Skeletal muscle satellite cell (primary cell): ENCODE data around the gene SARM1.

ENCODE experiments used
- H3K27me3 ChIP-seq: 2 replicates; pipeline ENCODE4 v1.7.0; 2013; ENCODE audit warnings: low read length; ENCODE audit not compliant: control insufficient read depth, insufficient read depth
- H3K36me3 ChIP-seq: 2 replicates; pipeline ENCODE4 v1.7.0; 2013; ENCODE audit warnings: mild to moderate bottlenecking, control low read depth, low read length; ENCODE audit not compliant: insufficient read depth
- H3K4me1 ChIP-seq: 2 replicates; pipeline ENCODE4 v1.7.0; 2013; ENCODE audit warnings: low read length; ENCODE audit not compliant: control insufficient read depth, insufficient read depth
- H3K4me2 ChIP-seq: 2 replicates; pipeline ENCODE4 v1.7.0; 2013; ENCODE audit warnings: mild to moderate bottlenecking, low read length
- H3K4me3 ChIP-seq: 2 replicates; pipeline ENCODE4 v1.7.0; 2013; ENCODE audit warnings: low read length
- H3K9ac ChIP-seq: 2 replicates; pipeline ENCODE4 v1.7.0; 2013; ENCODE audit warnings: mild to moderate bottlenecking, low read depth, low read length, moderate library complexity
- H3K9me3 ChIP-seq: replicated peaks from 2 replicates; pipeline ENCODE4 v1.7.0; 2013; ENCODE audit warnings: mild to moderate bottlenecking, control low read depth, low read length

The SARM1 gene

DNA sequence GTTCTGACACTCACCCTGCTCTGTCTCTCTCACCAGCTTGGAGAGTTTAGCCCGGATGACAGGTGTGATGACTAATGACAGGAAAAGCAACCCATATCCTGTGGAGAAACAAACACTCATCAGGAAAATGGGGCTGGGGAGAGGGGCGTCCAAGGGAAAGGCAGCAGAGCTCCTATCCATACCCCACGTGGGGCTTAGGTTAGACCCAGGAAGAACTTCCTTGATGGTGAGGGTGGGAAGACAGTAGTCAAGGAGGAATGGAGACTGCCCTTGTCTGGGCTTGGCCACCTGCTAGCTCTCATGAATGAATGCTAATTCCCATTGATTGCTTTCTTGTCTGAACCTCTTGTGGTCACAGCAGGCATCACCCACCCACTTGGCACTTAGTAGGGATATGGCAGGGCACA, 30.7 kb downstream of the SARM1 start:
- H3K4me2 ChIP-seq, result no peak overlapping the region
- H3K36me3 ChIP-seq, result no peaks in the 10 kb centered on the region
- no peaks in the 10 kb centered on the region for H3K9me3 ChIP-seq
- no peak overlapping the region for H3K4me3 ChIP-seq
- no peak overlapping the region for H3K9ac ChIP-seq
- H3K4me1 ChIP-seq, result peaks cover 24% of the 10 kb centered on the region
- peaks cover 4% of the 10 kb centered on the region for H3K27me3 ChIP-seq

DNA sequence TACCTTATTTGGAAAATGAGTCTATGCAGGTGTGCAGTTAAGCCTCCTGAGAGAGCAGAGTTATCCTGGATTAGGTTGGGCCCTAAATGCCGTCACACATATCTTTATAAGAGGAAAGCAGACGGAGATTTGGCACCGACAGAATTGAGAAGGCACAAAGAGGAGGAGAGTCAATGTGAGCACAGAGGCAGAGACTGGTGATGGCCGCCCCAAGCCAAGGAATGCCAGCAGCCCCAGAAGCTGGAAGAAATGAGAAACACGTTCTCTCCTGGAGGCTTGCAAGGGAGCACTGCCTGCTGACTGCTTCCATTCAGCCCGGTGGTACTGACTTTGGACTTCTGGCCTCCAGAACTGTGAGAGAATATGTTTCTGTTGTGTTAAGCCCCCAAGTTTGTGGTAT, 31.4 kb downstream of the SARM1 start:
- Histone ChIP-seq H3K27me3 (peaks cover 4% of the 10 kb centered on the region), H3K9ac (no peak overlapping the region)

DNA sequence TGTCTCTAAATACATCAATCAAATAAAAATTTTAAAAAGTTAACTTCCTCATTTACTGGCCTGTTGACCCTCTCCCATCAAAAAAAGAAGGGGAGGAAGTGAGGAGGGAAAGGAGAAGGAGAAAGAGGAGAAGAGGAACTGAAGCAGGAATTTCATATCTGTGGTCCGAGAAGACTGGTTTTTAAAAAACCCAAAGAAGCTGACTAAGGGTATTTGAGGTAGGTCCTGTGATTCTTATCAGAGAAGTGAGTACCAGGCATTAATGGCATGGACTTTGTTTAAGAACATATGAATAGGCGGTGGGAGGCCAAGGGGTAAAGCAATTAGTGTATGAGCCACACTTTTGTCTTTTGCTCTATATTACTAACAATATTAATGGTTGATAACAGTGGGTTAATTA, 32.5 kb downstream of the SARM1 start:
- H3K4me3 ChIP-seq, result no peak overlapping the region
- H3K27me3 ChIP-seq, result peaks cover 4% of the 10 kb centered on the region
- peaks cover 17% of the 10 kb centered on the region for H3K4me1 ChIP-seq
- no peaks in the 10 kb centered on the region for H3K9me3 ChIP-seq
- no peak overlapping the region for H3K9ac ChIP-seq
- H3K36me3 ChIP-seq, result no peaks in the 10 kb centered on the region
- no peak overlapping the region for H3K4me2 ChIP-seq

More for the DNA sequence above, 31.4 kb downstream of the SARM1 start:
- peaks cover 24% of the 10 kb centered on the region for H3K4me1 ChIP-seq
- no peaks in the 10 kb centered on the region for H3K36me3 ChIP-seq
- no peaks in the 10 kb centered on the region for H3K9me3 ChIP-seq
- H3K4me2 ChIP-seq, result no peak overlapping the region
- H3K4me3 ChIP-seq, result no peak overlapping the region

GRCh38 chr17:28404461-28404811, 32.9 kb downstream of the SARM1 start:
- Histone ChIP-seq H3K27me3 (peaks cover 4% of the 10 kb centered on the region), H3K4me2 (peak overlapping the region; percentile 98), H3K36me3 (no peaks in the 10 kb centered on the region), H3K4me1 (peaks cover 17% of the 10 kb centered on the region), H3K4me3 (no peak overlapping the region), H3K9me3 (no peaks in the 10 kb centered on the region), H3K9ac (no peak overlapping the region)

DNA sequence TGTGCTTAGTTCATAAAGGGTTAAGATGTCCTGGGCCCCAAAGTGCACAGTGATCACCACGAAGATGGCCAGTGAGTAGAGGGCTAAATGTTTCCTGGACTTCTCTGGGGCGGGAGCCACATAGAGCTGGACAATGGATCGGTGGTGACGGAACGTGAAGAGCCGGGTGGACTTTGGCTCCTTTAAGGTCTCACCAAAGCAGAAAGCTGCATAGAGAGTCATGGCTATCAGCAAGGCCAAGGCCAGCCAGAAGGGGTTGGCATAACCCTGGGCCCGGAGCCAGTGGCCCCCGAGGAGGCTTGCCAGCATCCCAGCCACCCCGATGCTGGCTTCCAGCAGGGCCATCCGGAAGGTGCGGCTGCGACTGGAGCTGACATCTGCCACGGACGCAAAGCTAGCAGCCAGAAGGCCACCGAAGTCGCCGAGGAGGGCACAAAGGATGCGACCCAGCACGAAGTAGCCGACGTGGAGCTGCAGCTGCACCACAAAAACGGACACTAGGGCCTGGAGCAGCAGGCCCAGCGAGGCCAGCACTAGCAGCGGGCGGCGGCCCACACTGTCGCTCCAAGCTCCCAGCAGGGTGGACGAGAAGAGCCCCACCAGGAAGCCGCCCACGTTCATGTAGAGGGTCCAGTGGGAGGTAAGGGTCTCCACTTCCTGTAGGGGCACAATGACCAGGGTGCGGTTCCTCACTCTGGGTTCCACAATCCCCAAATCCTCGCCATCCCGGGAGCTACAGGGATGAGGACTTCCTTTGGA, 33.5 kb downstream of the SARM1 start:
- Histone ChIP-seq H3K36me3 (no peaks in the 10 kb centered on the region), H3K27me3 (peaks cover 4% of the 10 kb centered on the region), H3K9ac (peak overlapping the region; percentile 66), H3K4me2 (peak overlapping the region; percentile 98), H3K4me3 (peak overlapping the region; percentile 82), H3K9me3 (no peaks in the 10 kb centered on the region), H3K4me1 (peaks cover 17% of the 10 kb centered on the region)

- H3K36me3 ChIP-seq, result no peaks in the 10 kb centered on the region
- H3K9ac ChIP-seq, result peak within 1 kb of the TSS; percentile 66
- no peaks in the 10 kb centered on the region for H3K9me3 ChIP-seq
- H3K27me3 ChIP-seq, result peaks cover 6% of the 10 kb centered on the region
- H3K4me2 ChIP-seq, result peak within 1 kb of the TSS; percentile 98
- peaks cover 17% of the 10 kb centered on the region for H3K4me1 ChIP-seq
- H3K4me3 ChIP-seq, result peak within 1 kb of the TSS; percentile 82
These were observed 34.4 kb downstream of the SARM1 start, which contains the start of gene SLC46A1 for GRCh38 chr17:28405632-28406472. Gene SLC46A1, minus strand, starts transcription at chr17:28406212. Its CDS starts 98 bp downstream, at chr17:28406114.

GRCh38 chr17:28406473-28406814, 35.0 kb downstream of the SARM1 start:
- Histone ChIP-seq H3K4me3 (peak overlapping the region; percentile 82), H3K9ac (no peak overlapping the region), H3K9me3 (no peaks in the 10 kb centered on the region), H3K36me3 (no peaks in the 10 kb centered on the region), H3K27me3 (peaks cover 12% of the 10 kb centered on the region), H3K4me1 (peaks cover 17% of the 10 kb centered on the region), H3K4me2 (peak overlapping the region; percentile 98)

GRCh38 chr17:28407130-28407973, 35.9 kb downstream of the SARM1 start:
- no peak overlapping the region for H3K9ac ChIP-seq
- H3K36me3 ChIP-seq, result no peaks in the 10 kb centered on the region
- H3K9me3 ChIP-seq, result no peaks in the 10 kb centered on the region
- peaks cover 17% of the 10 kb centered on the region for H3K4me1 ChIP-seq
- H3K4me3 ChIP-seq, result no peak overlapping the region
- no peak overlapping the region for H3K4me2 ChIP-seq
- peaks cover 21% of the 10 kb centered on the region for H3K27me3 ChIP-seq

GRCh38 chr17:28407974-28408306, 36.4 kb downstream of the SARM1 start:
- H3K9me3 ChIP-seq, result no peaks in the 10 kb centered on the region
- H3K4me2 ChIP-seq, result no peak overlapping the region
- H3K27me3 ChIP-seq, result peaks cover 27% of the 10 kb centered on the region
- no peak overlapping the region for H3K9ac ChIP-seq
- no peaks in the 10 kb centered on the region for H3K36me3 ChIP-seq
- no peak overlapping the region for H3K4me3 ChIP-seq
- peaks cover 17% of the 10 kb centered on the region for H3K4me1 ChIP-seq

- H3K9me3 ChIP-seq, result no peaks in the 10 kb centered on the region
- H3K36me3 ChIP-seq, result no peaks in the 10 kb centered on the region
- no peaks in the 10 kb centered on the region for H3K4me1 ChIP-seq
- H3K27me3 ChIP-seq, result peaks cover 46% of the 10 kb centered on the region
- no peak overlapping the region for H3K4me2 ChIP-seq
- no peak overlapping the region for H3K4me3 ChIP-seq
- no peak overlapping the region for H3K9ac ChIP-seq
These were observed 40.6 kb downstream of the SARM1 start for GRCh38 chr17:28412099-28412498.

DNA sequence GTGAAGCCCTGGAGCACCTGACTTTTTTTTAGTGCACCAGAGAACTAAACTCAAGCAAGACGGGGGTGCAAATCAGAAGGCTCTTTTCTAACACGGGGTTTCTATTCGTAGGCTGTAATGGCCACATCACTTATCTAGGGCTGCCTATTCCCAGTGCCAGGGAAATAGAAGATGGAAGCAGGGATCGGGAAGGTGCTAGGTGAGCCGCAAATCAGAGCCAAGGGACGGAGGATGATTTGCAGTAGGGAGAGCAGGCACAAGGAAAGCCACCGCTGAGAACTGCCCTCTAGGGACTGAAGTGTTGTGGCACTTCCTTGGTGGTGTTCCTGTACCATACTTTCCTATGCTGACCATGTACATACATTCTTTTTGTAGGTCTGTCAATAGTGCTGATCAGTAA, 42.3 kb downstream of the SARM1 start:
- H3K27me3 ChIP-seq, result peaks cover 46% of the 10 kb centered on the region
- H3K36me3 ChIP-seq, result no peaks in the 10 kb centered on the region
- H3K4me1 ChIP-seq, result no peaks in the 10 kb centered on the region
- H3K9ac ChIP-seq, result no peak overlapping the region
- no peak overlapping the region for H3K4me2 ChIP-seq
- H3K4me3 ChIP-seq, result no peak overlapping the region
- no peaks in the 10 kb centered on the region for H3K9me3 ChIP-seq
